Keratinocyte (primary cell): Measurements from ENCODE around the gene GRM4. TPM values are rescaled to one million over a fixed set of nuclear protein-coding genes. Genes with fewer than 3 reads are reported as not detected.

Experiments
- DNase-seq: peaks from one replicate; pipeline ENCODE4 v3.0.0-alpha.2; 2011; ENCODE audit warnings: low read depth, missing footprints, low spot score
- FAIRE-seq: peaks from 2 replicates; lab custom pipeline; 2011; peaks lifted over from hg19 to GRCh38; lab: Jason Lieb, UNC
- H2AFZ ChIP-seq: 2 replicates; pipeline ENCODE4 v1.6.0; 2012; ENCODE audit warnings: low read length, control low read depth, inconsistent platforms; ENCODE audit not compliant: control insufficient read depth
- H3K27ac ChIP-seq: 2 replicates; pipeline ENCODE4 v1.5.1; 2011; ENCODE audit warnings: low read length; ENCODE audit not compliant: control insufficient read depth, insufficient read depth
- H3K27me3 ChIP-seq: 3 replicates; pipeline ENCODE4 v1.6.0; 2011; ENCODE audit warnings: low read length; ENCODE audit not compliant: control insufficient read depth, insufficient read depth; ENCODE audit errors: extremely low read depth
- H3K36me3 ChIP-seq, 2 experiments: 2 replicates in 1 of 2; 3 replicates in 1 of 2; pipeline ENCODE4 v1.5.1; 2011; ENCODE audit warnings: low read length in 2 of 2, mild to moderate bottlenecking in 1 of 2; ENCODE audit not compliant: control insufficient read depth in 2 of 2, insufficient read depth in 2 of 2; ENCODE audit errors: extremely low read depth in 1 of 2
- H3K4me1 ChIP-seq: 3 replicates; pipeline ENCODE4 v1.5.1; 2011; ENCODE audit warnings: low read length; ENCODE audit not compliant: control insufficient read depth, insufficient read depth; ENCODE audit errors: extremely low read depth
- H3K4me2 ChIP-seq: 3 replicates; pipeline ENCODE4 v1.6.0; 2011; ENCODE audit warnings: low read depth, low read length; ENCODE audit not compliant: control insufficient read depth, insufficient read depth; ENCODE audit errors: extremely low read depth
- H3K4me3 ChIP-seq, 3 experiments: fragments of 200-600 bp in 1 of 3; sonication (generic) in 1 of 3; 2 replicates in 2 of 3; 3 replicates in 1 of 3; pipeline ENCODE4 v1.5.1; 2011 to 2016; ENCODE audit warnings: low read length in 3 of 3, mild to moderate bottlenecking in 3 of 3, control low read depth in 2 of 3, inconsistent platforms in 1 of 3, low read depth in 1 of 3, mixed read lengths in 1 of 3, mixed run types in 1 of 3, moderate library complexity in 1 of 3; ENCODE audit not compliant: control insufficient read depth in 2 of 3, insufficient read depth in 2 of 3; ENCODE audit errors: extremely low read depth in 1 of 3
- H3K79me2 ChIP-seq: 2 replicates; pipeline ENCODE4 v1.6.0; 2012; ENCODE audit warnings: low read length; ENCODE audit not compliant: control insufficient read depth, insufficient read depth
- H3K9ac ChIP-seq: 3 replicates; pipeline ENCODE4 v1.6.0; 2011; ENCODE audit warnings: low read length; ENCODE audit not compliant: control insufficient read depth, insufficient read depth; ENCODE audit errors: extremely low read depth
- H3K9me1 ChIP-seq: 3 replicates; pipeline ENCODE4 v1.6.0; 2011; ENCODE audit warnings: low read length; ENCODE audit not compliant: control insufficient read depth, insufficient read depth; ENCODE audit errors: extremely low read depth
- H3K9me3 ChIP-seq: 2 replicates; pipeline ENCODE4 v1.5.1; 2012; ENCODE audit warnings: low read depth, low read length; ENCODE audit not compliant: control insufficient read depth
- H4K20me1 ChIP-seq: 3 replicates; pipeline ENCODE4 v1.6.0; 2011; ENCODE audit warnings: low read length; ENCODE audit not compliant: control insufficient read depth, insufficient read depth; ENCODE audit errors: extremely low read depth
- EZH2 ChIP-seq: IDR thresholded peaks from one replicate; pipeline ENCODE4 v1.6.1; 2012; ENCODE audit warnings: inconsistent platforms, mild to moderate bottlenecking, low read length, moderate library complexity
- dilution Hi-C: fragments of 300-500 bp; cut with MboI; formaldehyde crosslinking; loops from one replicate; pipeline ENCODE4 v1.7.0; 2020; ENCODE audit warnings: low sequenced_read_pairs; ENCODE audit not compliant: extremely low pct_ligation_motif_present
- polyA plus RNA-seq, 5 experiments: library from polyadenylated mRNA; depleted of rRNA in 3 of 5; stranded (reverse) in 3 of 5; stranded (forward) in 1 of 5; unstranded in 1 of 5; fragments of >200 nt; gene quantifications; 1 replicate in 1 of 5; 2 replicates in 3 of 5; 3 replicates in 1 of 5; pipeline versions ENCODE4 v1.2.1 to v1.2.3, GENCODE V29; 2011 to 2012; ENCODE audit warnings: missing spikeins in 2 of 5, low read depth in 1 of 5, low replicate concordance in 1 of 5
- TF ChIP-seq, protein P1 (sequence below), 3 experiments: IDR thresholded peaks in 1 of 3; conservative IDR thresholded peaks in 1 of 3; optimal IDR thresholded peaks in 1 of 3; 2 replicates in 2 of 3; 3 replicates in 1 of 3; pipeline versions ENCODE3 to v1.5.1; 2011; ENCODE audit warnings: low read length in 3 of 3, mild to moderate bottlenecking in 3 of 3, moderate library complexity in 2 of 3, control low read depth in 1 of 3, inconsistent platforms in 1 of 3; ENCODE audit not compliant: insufficient read depth in 2 of 3; ENCODE audit errors: extremely low read depth in 1 of 3

GRM4 gene
- polyA plus RNA-seq, 1 donor (not counting 4 experiments of a cell fraction or from before 2014, with no cell fraction given), result not detected

DNA sequence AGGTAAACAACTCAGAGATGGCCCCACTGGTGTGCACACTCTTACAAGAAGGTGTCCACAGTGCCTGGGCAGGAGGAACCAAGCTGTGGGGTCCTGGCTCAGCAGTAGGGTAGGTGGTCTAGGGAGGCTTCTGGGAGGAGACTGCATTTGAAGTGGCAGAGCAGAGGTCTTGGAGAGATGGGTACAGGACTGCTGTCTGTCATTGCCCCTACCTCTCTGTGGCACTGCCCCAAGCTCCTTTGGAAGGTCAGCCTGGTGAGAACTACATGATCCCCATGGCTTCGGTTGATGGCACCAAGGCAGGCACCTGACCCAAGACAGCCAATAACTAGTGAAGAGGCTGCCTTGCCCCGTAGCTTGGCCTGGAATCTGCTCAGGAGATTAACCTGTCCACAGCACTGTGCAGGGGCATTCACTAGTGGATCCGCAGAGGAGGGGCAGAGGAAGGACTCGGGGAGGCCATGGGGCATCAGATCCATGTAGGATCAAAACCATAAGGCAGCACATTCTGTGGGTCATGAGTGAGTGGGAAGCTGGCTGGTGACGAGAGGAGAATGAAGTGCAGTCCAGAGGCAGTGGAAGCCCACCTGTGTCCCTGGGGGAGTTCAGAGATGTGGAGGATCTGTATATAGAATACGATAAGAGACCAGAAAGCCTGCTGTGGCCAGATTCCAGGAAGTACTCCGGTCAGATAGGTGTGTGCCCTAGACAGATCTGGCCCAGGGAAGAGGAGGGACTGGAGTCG lies 162.0 kb downstream of the GRM4 start:
- no peak for DNase-seq
- Histone ChIP-seq H3K4me2 (peak overlapping the region; percentile 40), H2AFZ (no peak overlapping the region)

DNA sequence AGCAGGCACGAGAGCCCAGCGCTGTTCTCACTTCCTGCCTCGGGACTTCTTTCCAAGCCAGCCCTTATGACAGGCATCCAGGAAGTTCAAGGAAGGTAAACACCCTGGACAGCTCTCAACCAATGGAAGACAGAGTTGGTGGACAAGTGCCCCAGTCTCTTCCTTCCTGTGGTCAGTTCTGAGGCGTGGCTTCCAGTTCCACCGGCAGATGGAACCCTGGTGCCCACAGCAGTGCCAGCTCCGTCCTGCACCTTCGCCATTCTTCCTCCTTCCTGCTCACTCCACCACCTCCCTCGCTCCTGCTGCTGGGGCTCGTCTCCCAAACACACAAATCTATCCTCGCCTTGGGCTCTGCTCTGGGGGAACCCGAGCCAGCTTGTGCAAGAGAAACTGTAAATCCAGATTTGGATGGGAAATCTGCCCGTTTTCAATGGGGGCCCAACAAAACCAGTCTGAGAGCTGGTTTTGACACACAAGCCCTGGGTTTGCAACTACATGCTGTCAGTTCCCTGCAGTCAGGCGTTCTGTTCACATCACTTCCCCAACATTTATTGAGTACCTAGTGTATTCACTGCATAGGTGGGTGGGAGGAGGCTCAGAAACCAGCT lies 162.7 kb downstream of the GRM4 start:
- Histone ChIP-seq H3K4me1 (peaks cover 2% of the 10 kb centered on the region), H3K36me3 (no peaks in the 10 kb centered on the region), H3K79me2 (no peaks in the 10 kb centered on the region), H3K9ac (no peak overlapping the region), H2AFZ (peak overlapping the region; percentile 74), H3K4me3 (peak overlapping the region in 1 of 3 experiments; percentile 25), H3K27ac (no peak overlapping the region), H4K20me1 (no peaks in the 10 kb centered on the region), H3K4me2 (peak overlapping the region; percentile 40), H3K9me1 (no peaks in the 10 kb centered on the region), H3K9me3 (no peaks in the 10 kb centered on the region), H3K27me3 (no peaks in the 10 kb centered on the region)
- DNase-seq (no peak), FAIRE-seq (peak; percentile 29)
- dilution Hi-C loops, result no loop called here
- TF ChIP-seq, protein P1, sequence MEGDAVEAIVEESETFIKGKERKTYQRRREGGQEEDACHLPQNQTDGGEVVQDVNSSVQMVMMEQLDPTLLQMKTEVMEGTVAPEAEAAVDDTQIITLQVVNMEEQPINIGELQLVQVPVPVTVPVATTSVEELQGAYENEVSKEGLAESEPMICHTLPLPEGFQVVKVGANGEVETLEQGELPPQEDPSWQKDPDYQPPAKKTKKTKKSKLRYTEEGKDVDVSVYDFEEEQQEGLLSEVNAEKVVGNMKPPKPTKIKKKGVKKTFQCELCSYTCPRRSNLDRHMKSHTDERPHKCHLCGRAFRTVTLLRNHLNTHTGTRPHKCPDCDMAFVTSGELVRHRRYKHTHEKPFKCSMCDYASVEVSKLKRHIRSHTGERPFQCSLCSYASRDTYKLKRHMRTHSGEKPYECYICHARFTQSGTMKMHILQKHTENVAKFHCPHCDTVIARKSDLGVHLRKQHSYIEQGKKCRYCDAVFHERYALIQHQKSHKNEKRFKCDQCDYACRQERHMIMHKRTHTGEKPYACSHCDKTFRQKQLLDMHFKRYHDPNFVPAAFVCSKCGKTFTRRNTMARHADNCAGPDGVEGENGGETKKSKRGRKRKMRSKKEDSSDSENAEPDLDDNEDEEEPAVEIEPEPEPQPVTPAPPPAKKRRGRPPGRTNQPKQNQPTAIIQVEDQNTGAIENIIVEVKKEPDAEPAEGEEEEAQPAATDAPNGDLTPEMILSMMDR (optimal IDR thresholded peaks at IDR 0.05 in 1 of 3, IDR thresholded peaks at IDR 0.05 in 1 of 3, conservative IDR thresholded peaks at IDR 0.05 in 1 of 3; ENCODE audit: extremely low read depth in 1 of 3, insufficient read depth in 2 of 3, low read length in 3 of 3), result peak in 2 of 3 experiments; percentile 26 to 47
- no peak for TF ChIP-seq EZH2

More for the DNA sequence above, 162.0 kb downstream of the GRM4 start:
- FAIRE-seq, result no peak
- Histone ChIP-seq H3K27ac (no peak overlapping the region), H3K79me2 (no peaks in the 10 kb centered on the region), H3K9ac (no peak overlapping the region), H3K27me3 (no peaks in the 10 kb centered on the region), H3K4me3 (no peak overlapping the region), H3K9me3 (no peaks in the 10 kb centered on the region), H4K20me1 (no peaks in the 10 kb centered on the region), H3K4me1 (peaks cover 2% of the 10 kb centered on the region), H3K36me3 (no peaks in the 10 kb centered on the region), H3K9me1 (no peaks in the 10 kb centered on the region)
- no peak for TF ChIP-seq EZH2
- TF ChIP-seq, protein P1 (optimal IDR thresholded peaks at IDR 0.05 in 1 of 3, IDR thresholded peaks at IDR 0.05 in 1 of 3, conservative IDR thresholded peaks at IDR 0.05 in 1 of 3; ENCODE audit: extremely low read depth in 1 of 3, insufficient read depth in 2 of 3, low read length in 3 of 3), result no peak
- dilution Hi-C loops, result no loop called here
